Activated naive CD4-positive, alpha-beta T cell treated with anti-CD3 and anti-CD28 coated beads for 36 hours (primary cell): ENCODE data around the gene PIGK. TPM values are rescaled to one million over a fixed set of nuclear protein-coding genes. Genes with fewer than 3 reads are reported as not detected.

Experiments
- CTCF ChIA-PET: fragments of 350-600 bp; sonication (Branson Sonifier 250); formaldehyde crosslinking; loops from one replicate; lab custom pipeline; 2021; ENCODE audit warnings: antibody characterized with exemption; lab: Charles Lee
- DNase-seq: peaks from one replicate; pipeline ENCODE4 v3.0.0-alpha.2; 2020
- H3K27ac Mint-ChIP-seq: one replicate; pipeline ENCODE4 v1.8.0; 2021; ENCODE audit warnings: mild to moderate bottlenecking, mixed read lengths
- H3K27me3 Mint-ChIP-seq: one replicate; pipeline ENCODE4 v1.8.0; 2021; ENCODE audit warnings: low read depth, mixed read lengths
- H3K36me3 Mint-ChIP-seq: one replicate; pipeline ENCODE4 v1.8.0; 2021; ENCODE audit warnings: low read depth, mixed read lengths
- H3K4me1 Mint-ChIP-seq: one replicate; pipeline ENCODE4 v1.8.0; 2021; ENCODE audit warnings: low read depth, mixed read lengths
- H3K4me3 Mint-ChIP-seq: one replicate; pipeline ENCODE4 v1.8.0; 2021; ENCODE audit warnings: mild to moderate bottlenecking, moderate library complexity, mixed read lengths
- H3K9me3 Mint-ChIP-seq: one replicate; pipeline ENCODE4 v1.8.0; 2021; ENCODE audit warnings: mixed read lengths
- intact Hi-C: fragments of 100-400 bp; cut with micrococcal nuclease; formaldehyde crosslinking; loops from one replicate; pipeline ENCODE4 v1.15.1; 2023
- total RNA-seq, 2 experiments: library from RNA; stranded (reverse); gene quantifications; one replicate each; pipeline ENCODE4 v1.2.3, GENCODE V29; 2021

Gene PIGK
- total RNA-seq, 2 experiments from 2014 or later = 27.3 to 30.8 TPM

DNA sequence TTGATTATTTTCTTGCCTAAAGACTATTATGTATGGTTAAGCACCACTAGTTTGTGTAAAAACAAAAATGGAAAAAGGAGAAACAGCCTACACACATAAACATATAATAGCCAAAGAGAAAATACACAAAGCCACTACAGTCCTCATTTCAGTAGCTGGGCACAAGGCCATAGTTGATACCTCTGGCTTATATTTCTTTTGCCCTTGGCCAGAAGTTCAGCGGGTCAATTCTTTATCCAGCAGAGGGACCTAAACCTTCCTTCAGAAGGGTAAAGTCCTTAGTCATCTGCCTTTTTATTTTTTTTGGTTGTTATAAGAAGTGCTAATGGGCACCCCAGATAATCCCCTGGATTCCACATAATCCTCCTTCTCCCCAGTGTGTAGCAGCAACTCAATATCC lies 134.1 kb downstream of the PIGK start:
- Mint-ChIP-seq H3K9me3 (no peaks in the 10 kb centered on the region), H3K27me3 (no peaks in the 10 kb centered on the region), H3K4me1 (no peaks in the 10 kb centered on the region), H3K4me3 (no peak overlapping the region), H3K36me3 (no peaks in the 10 kb centered on the region), H3K27ac (no peak overlapping the region)
- no peak for DNase-seq
- CTCF ChIA-PET = interaction anchor here (0.8 kb wide), 1 partner anchor 96 kb away, joined by 3 read pairs; no protein-coding TSS in a partner anchor
- intact Hi-C loops = no loop called here

DNA sequence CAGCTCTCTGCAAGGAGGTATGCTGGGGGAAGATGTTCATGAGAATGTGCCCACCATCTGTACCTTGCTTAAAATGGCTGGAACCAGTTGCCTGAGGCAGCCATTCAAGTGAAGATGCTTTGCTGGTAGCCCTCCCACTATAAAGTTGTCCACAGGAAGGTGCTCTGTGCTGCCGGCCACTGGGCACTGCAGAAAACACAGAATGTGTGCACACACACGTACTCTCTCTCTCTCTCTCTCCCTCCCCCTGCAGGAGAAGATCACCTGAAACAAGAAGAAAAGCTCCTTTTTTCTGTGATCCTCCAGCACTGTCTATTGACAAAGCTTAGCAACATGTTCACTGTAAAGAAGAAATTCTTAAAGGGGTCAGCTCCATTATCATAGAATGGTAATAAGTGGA lies 134.8 kb downstream of the PIGK start:
- Mint-ChIP-seq H3K4me3 (no peak overlapping the region), H3K9me3 (no peaks in the 10 kb centered on the region), H3K4me1 (no peaks in the 10 kb centered on the region), H3K27me3 (no peaks in the 10 kb centered on the region), H3K27ac (no peak overlapping the region), H3K36me3 (no peaks in the 10 kb centered on the region)
- intact Hi-C loops = no loop called here
- CTCF ChIA-PET = no interaction called here
- DNase-seq = no peak

DNA sequence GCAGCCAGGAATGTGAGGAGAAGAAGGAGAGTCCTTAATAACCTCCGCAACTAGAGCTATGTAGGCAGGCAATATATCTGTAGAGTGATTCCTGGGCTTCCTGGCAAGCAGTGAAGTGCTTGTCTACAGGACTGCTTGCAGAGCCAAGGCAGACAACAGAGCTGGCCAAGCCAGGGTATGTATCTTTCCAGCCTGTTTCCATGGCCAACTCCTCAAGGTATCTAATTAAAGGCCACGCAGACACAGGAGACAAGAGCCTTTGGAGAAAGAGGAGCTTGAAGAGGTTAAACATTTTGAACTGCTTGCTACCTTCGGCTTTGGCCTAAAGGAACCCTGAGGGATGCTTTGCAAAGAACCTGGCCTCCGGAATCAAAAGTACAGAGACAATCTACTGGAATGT lies 137.4 kb downstream of the PIGK start:
- Mint-ChIP-seq H3K27me3 (no peaks in the 10 kb centered on the region), H3K4me3 (no peak overlapping the region), H3K4me1 (no peaks in the 10 kb centered on the region), H3K36me3 (no peaks in the 10 kb centered on the region), H3K9me3 (no peaks in the 10 kb centered on the region), H3K27ac (no peak overlapping the region)
- DNase-seq = no peak
- intact Hi-C loops = no loop called here
- CTCF ChIA-PET = no interaction called here

DNA sequence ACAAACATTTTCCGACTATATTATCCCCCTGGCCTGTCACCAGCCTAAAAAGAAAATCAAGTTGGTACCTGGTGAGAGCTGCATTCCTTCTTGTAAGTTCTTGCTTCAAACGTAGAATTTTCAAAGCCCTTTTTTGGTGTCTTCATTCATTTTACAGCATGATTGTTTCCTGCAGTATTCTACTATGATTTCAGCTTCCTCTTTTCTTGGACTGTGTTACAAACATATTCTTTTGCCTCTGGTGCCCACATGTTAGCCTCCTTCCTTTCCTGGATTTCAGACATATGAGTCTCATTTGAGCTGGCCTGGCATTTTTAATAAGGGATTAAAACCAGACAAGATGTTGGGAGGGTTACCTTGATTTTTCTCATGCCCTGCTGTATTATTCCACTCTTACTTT lies 142.5 kb downstream of the PIGK start:
- intact Hi-C loops = no loop called here
- no peak for DNase-seq
- no peaks in the 10 kb centered on the region for H3K4me1 Mint-ChIP-seq
- H3K36me3 Mint-ChIP-seq = no peaks in the 10 kb centered on the region
- H3K4me3 Mint-ChIP-seq = no peak overlapping the region
- H3K9me3 Mint-ChIP-seq = no peaks in the 10 kb centered on the region
- H3K27me3 Mint-ChIP-seq = no peaks in the 10 kb centered on the region
- H3K27ac Mint-ChIP-seq = no peak overlapping the region
- CTCF ChIA-PET = no interaction called here

DNA sequence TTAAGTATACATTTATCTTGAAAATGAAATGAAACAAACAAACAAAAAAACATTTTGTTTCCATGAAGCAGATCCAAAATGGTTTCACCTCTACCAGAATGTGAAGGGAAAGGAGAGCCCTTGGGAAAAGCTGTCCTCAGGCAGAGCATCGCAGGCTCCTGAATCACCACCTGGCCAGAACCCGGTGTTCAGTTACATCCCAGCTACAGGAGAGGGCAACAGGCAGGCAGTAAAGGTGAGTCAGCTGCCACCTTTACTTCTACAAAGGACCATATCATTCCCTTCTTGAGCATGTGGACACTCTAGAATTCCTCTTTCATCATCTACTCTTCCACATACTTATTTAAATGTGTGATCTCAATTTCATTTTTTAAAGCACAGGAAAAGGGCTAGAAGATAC lies 151.2 kb downstream of the PIGK start:
- intact Hi-C loops = no loop called here
- Mint-ChIP-seq H3K27ac (no peak overlapping the region), H3K9me3 (no peaks in the 10 kb centered on the region), H3K4me1 (no peaks in the 10 kb centered on the region), H3K36me3 (no peaks in the 10 kb centered on the region), H3K4me3 (no peak overlapping the region), H3K27me3 (no peaks in the 10 kb centered on the region)
- no peak for DNase-seq
- CTCF ChIA-PET = no interaction called here

DNA sequence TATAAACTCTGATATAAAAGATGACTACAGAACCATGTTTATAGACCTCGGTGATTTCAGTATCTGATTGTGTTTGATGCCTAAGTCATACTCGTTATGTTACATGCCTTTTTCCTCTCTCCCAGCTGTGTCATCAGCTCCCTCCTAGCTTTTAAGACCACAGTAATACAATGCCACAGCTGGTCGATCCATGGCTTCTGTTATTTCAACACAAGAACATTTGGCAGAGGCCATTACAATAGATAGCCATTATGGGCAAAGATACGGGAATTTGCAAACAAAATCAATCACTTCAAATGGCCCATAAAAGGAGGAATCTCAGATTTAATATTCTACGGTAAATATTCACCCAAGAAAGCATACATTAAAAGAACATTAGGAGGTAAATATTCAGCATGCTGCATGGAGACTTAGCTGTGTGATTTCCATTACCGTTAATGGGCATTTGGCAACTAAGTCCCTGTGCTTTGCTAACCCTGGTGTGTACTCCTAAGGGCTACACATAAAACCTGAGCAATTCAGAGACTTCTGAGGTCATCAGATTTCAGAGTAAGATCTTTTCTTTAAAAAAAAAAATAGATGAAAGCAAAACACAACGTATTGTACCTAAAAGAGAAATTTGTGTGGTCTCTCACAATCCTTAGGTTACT lies 153.4 kb downstream of the PIGK start:
- Mint-ChIP-seq H3K4me3 (no peak overlapping the region), H3K4me1 (no peaks in the 10 kb centered on the region), H3K36me3 (no peaks in the 10 kb centered on the region), H3K27ac (no peak overlapping the region), H3K9me3 (no peaks in the 10 kb centered on the region), H3K27me3 (no peaks in the 10 kb centered on the region)
- DNase-seq = no peak
- CTCF ChIA-PET = no interaction called here
- intact Hi-C loops = no loop called here

DNA sequence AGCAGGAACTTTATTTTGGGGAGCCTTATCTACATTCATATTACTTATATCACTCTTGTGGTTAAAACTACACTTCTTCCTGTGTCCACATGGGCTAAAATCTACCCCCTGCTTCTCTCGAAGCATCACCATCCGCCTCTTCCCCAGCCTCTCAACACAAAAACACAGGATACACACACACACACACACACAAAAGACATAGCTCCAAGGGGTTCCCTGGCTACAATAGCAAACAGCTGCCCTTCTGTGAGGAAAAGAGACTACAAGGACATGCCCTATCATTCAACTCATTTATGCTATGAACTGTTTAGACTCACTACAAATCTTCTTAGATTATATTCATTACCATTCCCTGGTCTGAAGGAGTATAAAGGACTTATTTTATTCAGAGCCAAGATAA lies 155.0 kb downstream of the PIGK start:
- no peaks in the 10 kb centered on the region for H3K4me1 Mint-ChIP-seq
- H3K36me3 Mint-ChIP-seq = no peaks in the 10 kb centered on the region
- CTCF ChIA-PET = no interaction called here
- intact Hi-C loops = no loop called here
- H3K4me3 Mint-ChIP-seq = no peak overlapping the region
- no peaks in the 10 kb centered on the region for H3K9me3 Mint-ChIP-seq
- no peaks in the 10 kb centered on the region for H3K27me3 Mint-ChIP-seq
- no peak for DNase-seq
- no peak overlapping the region for H3K27ac Mint-ChIP-seq

DNA sequence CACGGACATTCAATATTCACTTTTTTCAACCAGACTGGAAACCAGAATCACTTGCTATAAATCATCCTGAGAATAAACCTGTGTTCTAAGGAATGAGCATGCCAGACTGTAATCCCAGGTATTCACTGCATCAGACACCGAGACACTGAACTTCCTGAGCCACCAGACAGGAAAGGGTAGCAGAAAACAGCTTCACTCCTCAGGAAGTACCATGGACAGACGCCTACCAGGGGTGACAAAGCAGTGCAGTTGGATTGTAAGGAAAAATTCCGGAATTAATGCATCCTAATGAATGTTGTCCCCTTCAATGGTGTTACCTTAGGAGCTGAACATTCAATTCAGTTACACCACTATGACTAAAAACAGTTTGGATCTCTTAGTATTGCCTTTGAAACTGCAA lies 156.1 kb downstream of the PIGK start:
- intact Hi-C loops = no loop called here
- no peaks in the 10 kb centered on the region for H3K36me3 Mint-ChIP-seq
- no peak for DNase-seq
- CTCF ChIA-PET = no interaction called here
- no peaks in the 10 kb centered on the region for H3K9me3 Mint-ChIP-seq
- H3K4me1 Mint-ChIP-seq = no peaks in the 10 kb centered on the region
- H3K27ac Mint-ChIP-seq = no peak overlapping the region
- H3K27me3 Mint-ChIP-seq = no peaks in the 10 kb centered on the region
- H3K4me3 Mint-ChIP-seq = no peak overlapping the region

DNA sequence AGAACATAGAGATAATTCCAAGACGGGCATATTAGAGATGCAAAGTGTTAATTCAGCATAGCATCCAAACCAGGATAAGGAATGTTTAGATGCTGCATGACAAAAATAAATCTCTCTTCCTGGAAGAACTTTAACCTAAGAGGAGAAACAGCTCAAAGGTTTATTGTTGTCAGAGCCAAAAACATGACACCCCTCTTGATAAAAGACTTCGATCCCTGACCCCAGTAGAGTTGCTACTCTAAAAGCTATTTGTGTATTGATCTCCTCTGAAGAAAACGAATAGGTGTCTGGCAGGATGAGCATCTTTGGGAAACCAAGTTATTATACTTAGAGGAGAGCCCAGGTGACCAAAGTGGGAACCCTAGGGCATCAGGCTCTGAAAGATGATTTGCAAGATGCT lies 158.1 kb downstream of the PIGK start:
- no peaks in the 10 kb centered on the region for H3K9me3 Mint-ChIP-seq
- H3K27ac Mint-ChIP-seq = no peak overlapping the region
- no peak overlapping the region for H3K4me3 Mint-ChIP-seq
- no peaks in the 10 kb centered on the region for H3K4me1 Mint-ChIP-seq
- CTCF ChIA-PET = no interaction called here
- intact Hi-C loops = no loop called here
- peaks cover 2% of the 10 kb centered on the region for H3K27me3 Mint-ChIP-seq
- H3K36me3 Mint-ChIP-seq = no peaks in the 10 kb centered on the region
- no peak for DNase-seq

DNA sequence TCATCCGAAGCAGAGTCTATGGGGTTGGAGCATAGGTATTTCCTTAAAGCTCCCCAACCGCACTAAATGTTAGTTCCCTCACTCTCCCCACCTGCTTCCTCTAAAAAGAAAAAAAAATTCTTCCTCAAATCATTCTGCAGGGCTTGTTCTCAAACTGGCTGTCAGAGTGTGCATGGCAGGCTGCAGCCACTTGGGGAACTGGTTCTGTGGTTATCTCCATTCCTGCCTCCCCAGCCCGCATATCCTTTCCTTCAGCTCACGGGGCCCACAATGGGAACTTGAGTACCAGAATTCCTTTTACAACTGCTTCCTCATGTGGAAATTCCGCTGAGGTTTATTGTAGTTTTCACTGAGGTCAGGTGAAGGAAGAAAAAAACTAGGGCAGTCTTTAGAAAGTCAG lies 159.2 kb downstream of the PIGK start:
- Mint-ChIP-seq H3K4me1 (no peaks in the 10 kb centered on the region), H3K36me3 (no peaks in the 10 kb centered on the region), H3K27ac (no peak overlapping the region), H3K4me3 (no peak overlapping the region), H3K27me3 (peaks cover 2% of the 10 kb centered on the region), H3K9me3 (no peaks in the 10 kb centered on the region)
- CTCF ChIA-PET = interaction anchor here (0.5 kb wide), 1 partner anchor 474 kb away, joined by 3 read pairs; no protein-coding TSS in a partner anchor
- DNase-seq = no peak
- intact Hi-C loops = no loop called here

DNA sequence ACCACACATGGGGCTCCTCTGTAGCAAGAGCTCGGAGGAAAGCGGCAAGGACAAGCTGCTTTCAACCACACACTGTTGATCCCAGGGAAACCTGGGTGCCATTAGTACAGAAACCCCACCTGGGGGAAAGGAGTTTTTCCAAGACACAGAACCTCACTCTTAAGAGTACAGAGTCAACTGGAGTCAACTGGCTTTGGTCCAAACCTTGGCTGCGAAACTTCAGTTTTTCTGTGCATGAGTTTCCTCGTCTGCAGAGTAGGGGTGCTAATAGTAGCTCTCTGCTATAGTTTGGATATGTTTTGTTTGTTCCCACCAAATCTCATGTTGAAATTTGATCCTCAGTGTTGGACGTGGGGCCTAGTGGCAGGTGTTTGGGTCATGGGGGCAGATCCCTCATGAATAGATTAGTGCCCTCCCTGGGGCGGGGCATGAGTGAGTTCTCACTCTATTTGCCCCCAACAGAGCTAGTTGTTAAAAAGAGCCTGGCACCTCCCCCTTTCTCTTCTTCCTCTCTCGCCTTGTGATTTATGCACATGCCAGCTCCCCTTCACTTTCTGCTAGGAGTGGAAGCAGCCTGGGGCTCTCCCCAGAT lies 161.1 kb downstream of the PIGK start:
- Mint-ChIP-seq H3K27ac (no peak overlapping the region), H3K27me3 (peaks cover 2% of the 10 kb centered on the region), H3K4me3 (no peak overlapping the region), H3K9me3 (no peaks in the 10 kb centered on the region), H3K4me1 (no peaks in the 10 kb centered on the region), H3K36me3 (no peaks in the 10 kb centered on the region)
- no peak for DNase-seq
- intact Hi-C loops = no loop called here
- CTCF ChIA-PET = no interaction called here

DNA sequence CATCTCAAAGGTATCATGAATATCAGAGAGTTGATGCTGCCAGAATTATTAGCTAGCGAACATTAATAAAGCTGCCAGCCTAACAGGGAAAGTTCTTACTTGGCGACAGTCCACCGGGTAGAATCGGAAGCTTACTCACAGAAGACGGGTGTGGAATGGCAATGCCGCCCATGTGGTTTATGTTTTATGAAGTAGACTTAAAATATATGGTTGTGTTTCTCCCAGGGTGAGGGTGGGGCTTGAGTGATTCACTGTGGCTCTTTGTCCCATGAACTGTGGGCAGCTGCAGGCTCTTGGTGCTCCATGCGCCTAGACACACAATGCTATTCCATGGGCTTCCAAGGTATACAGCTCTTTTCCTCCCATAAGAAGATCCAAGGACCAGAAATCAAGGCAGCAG lies 162.7 kb downstream of the PIGK start:
- H3K4me1 Mint-ChIP-seq = no peaks in the 10 kb centered on the region
- peaks cover 2% of the 10 kb centered on the region for H3K27me3 Mint-ChIP-seq
- CTCF ChIA-PET = no interaction called here
- no peaks in the 10 kb centered on the region for H3K36me3 Mint-ChIP-seq
- no peaks in the 10 kb centered on the region for H3K9me3 Mint-ChIP-seq
- H3K27ac Mint-ChIP-seq = no peak overlapping the region
- intact Hi-C loops = no loop called here
- no peak for DNase-seq
- no peak overlapping the region for H3K4me3 Mint-ChIP-seq

DNA sequence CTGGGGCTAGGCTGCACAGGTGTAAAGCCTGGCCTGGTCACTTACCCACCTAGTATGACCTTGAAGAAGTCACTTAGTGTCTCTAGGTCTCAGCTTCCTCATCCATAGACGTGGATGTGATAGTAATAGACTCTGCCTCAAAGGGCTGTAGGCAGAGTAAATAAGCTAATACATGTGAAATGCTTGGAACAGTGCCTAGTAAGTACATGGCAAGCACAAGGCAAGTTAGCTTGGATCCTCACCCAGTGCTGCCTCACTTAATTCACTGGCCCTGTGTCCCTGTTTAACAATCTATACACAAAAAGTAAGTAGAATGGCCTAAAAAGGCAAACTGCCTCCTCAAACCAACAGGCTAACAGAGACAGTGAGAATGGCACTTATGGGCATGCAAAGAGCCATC lies 167.8 kb downstream of the PIGK start:
- H3K27ac Mint-ChIP-seq = no peak overlapping the region
- CTCF ChIA-PET = interaction anchor here (0.6 kb wide), 1 partner anchor 953 kb away, joined by 3 read pairs; no protein-coding TSS in a partner anchor
- no peaks in the 10 kb centered on the region for H3K36me3 Mint-ChIP-seq
- DNase-seq = no peak
- H3K27me3 Mint-ChIP-seq = no peaks in the 10 kb centered on the region
- no peaks in the 10 kb centered on the region for H3K9me3 Mint-ChIP-seq
- H3K4me1 Mint-ChIP-seq = peaks cover 20% of the 10 kb centered on the region
- H3K4me3 Mint-ChIP-seq = no peak overlapping the region
- intact Hi-C loops = no loop called here
